NCI-H748 (cell line): ENCODE measurements around the gene LRRC26.

ENCODE experiments used
- DNase-seq: peaks from one replicate; lab custom pipeline; 2025; ENCODE audit not compliant: unreplicated experiment; lab: John Stamatoyannopoulos, UW

The LRRC26 gene

GRCh38 chr9:137184881-137185660 lies 15.2 kb upstream of the LRRC26 start:
- no peak for DNase-seq

- no peak for DNase-seq
Measured at GRCh38 chr9:137183980-137184595, 14.2 kb upstream of the LRRC26 start.

GRCh38 chr9:137182836-137183235 lies 13.0 kb upstream of the LRRC26 start:
- no peak for DNase-seq

GRCh38 chr9:137181680-137182079 lies 11.8 kb upstream of the LRRC26 start:
- DNase-seq, result no peak

GRCh38 chr9:137180491-137180890 lies 10.6 kb upstream of the LRRC26 start:
- no peak for DNase-seq

- DNase-seq, result no peak
Measured at GRCh38 chr9:137179761-137180160, 9.9 kb upstream of the LRRC26 start.

GRCh38 chr9:137178939-137179630 lies 9.2 kb upstream of the LRRC26 start:
- DNase-seq, result no peak

- DNase-seq, result no peak
Measured at GRCh38 chr9:137178201-137178938, 8.5 kb upstream of the LRRC26 start.

- peak; percentile 63 for DNase-seq
Measured at GRCh38 chr9:137176302-137177182, 6.7 kb upstream of the LRRC26 start.

- DNase-seq, result no peak
Measured at GRCh38 chr9:137175345-137175961, 5.6 kb upstream of the LRRC26 start.

- peak; percentile 25 for DNase-seq
Measured at GRCh38 chr9:137174722-137175293, 5.0 kb upstream of the LRRC26 start.

- no peak for DNase-seq
Measured at GRCh38 chr9:137173796-137174664, 4.2 kb upstream of the LRRC26 start.

- DNase-seq, result no peak
Measured at GRCh38 chr9:137172901-137173795, 3.3 kb upstream of the LRRC26 start.

- DNase-seq, result no peak
Measured at GRCh38 chr9:137171149-137171900, 1.5 kb upstream of the LRRC26 start.

GRCh38 chr9:137170486-137171148 lies 766 bp upstream of the LRRC26 start:
- DNase-seq, result no peak
